HG02763 (cell line): Measurements from ENCODE around the gene CAND2.

ENCODE experiments used
- ATAC-seq: cut with Tn5 transposase; IDR thresholded peaks from one replicate; pipeline ENCODE4 v1.9.1; 2021; ENCODE audit warnings: mild to moderate bottlenecking, moderate library complexity; ENCODE audit not compliant: unreplicated experiment

Gene CAND2

DNA sequence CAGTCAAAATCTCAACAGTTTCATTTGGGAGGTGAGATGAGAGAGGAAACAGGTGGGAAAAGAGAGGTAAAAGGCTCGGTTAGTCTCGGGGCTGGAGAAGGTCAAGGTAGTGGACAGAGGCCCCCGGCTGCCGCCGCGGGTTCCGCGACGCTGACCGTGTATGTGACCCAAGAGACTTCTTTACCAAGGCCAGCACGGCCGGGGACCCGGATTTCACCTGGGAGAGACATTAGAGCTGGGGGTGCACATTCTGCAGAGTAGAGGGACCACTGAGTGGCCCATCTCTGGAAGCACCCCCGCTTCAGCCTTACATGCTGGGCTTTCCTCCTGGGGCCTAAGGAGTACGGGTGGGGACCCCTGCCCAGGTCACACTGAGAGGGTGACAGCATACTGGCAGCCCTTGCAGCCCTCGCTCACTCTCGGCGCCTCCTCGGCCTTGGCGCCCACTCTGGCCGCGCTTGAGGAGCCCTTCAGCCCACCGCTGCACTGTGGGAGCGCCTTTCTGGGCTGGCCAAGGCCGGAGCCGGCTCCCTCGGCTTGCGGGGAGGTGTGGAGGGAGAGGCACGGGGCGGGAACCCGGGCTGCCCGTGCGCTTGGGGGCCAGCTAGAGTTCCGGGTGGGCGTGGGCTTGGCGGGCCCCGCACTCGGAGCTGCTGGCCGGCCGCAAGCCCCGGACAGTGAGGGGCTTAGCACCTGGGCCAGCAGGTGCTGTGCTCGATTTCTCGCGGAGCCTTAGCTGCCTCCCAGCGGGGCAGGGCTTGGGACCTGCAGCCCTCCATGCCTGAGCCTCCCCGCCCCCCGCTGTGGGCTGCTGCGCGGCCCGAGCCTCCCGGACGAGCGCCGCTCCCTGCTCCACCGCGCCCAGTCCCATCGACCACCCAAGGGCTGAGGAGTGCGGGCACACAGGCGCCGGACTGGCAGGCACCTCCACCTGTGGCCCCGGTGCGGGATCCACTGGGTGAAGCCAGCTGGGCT is 86.1 kb downstream of the CAND2 start:
- ATAC-seq: no peak

DNA sequence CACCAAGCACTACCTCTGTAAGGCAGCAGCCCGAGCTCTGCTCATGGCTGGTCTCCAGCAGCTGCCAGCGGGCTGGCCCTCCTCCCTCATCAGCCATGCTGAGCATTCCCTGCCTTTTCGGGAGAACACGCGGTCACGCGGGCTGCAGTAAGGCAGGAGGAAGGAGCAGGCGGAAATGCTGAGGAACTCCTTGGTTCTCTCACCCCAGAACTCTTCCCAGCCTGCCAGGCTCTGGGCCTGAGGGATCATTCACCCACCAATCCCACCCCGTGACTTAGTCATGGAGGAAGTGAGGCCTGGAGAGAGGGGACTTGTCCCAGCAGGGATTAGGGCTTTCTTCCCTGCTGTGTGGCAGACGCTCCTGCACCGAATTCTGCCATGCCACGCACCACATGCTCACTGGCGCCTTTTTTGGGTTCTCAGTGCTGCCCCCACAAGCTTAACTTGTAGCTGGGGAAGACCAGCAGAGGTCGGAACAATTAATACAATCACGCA is 87.8 kb downstream of the CAND2 start:
- no peak for ATAC-seq
